Astrocyte (in vitro differentiated cells and primary cell): Measurements from ENCODE around the gene ASIC3. TPM values are rescaled to one million over a fixed set of nuclear protein-coding genes. Genes with fewer than 3 reads are reported as not detected.
A peak's percentile ranks its signal among the peaks of the same experiment; 100 is the strongest.

ENCODE experiments used
- DNase-seq: peaks from one replicate; pipeline ENCODE4 v3.0.0-alpha.2; 2010; ENCODE audit warnings: low read depth
- FAIRE-seq: peaks from 2 replicates; lab custom pipeline; 2011; peaks lifted over from hg19 to GRCh38; lab: Jason Lieb, UNC
- H2AFZ ChIP-seq: 2 replicates; pipeline ENCODE4 v1.6.0; 2012; ENCODE audit warnings: low read depth, low read length, inconsistent platforms
- H3K27ac ChIP-seq: 2 replicates; pipeline ENCODE4 v1.5.1; 2011; ENCODE audit warnings: low read depth, low read length, inconsistent platforms
- H3K27me3 ChIP-seq: 2 replicates; pipeline ENCODE4 v1.6.0; 2011; ENCODE audit warnings: low read length, inconsistent platforms; ENCODE audit not compliant: insufficient read depth
- H3K36me3 ChIP-seq: 2 replicates; pipeline ENCODE4 v1.5.1; 2011; ENCODE audit warnings: low read length, inconsistent platforms; ENCODE audit not compliant: insufficient read depth
- H3K4me1 ChIP-seq: 2 replicates; pipeline ENCODE4 v1.5.1; 2011; ENCODE audit warnings: low read length, inconsistent platforms; ENCODE audit not compliant: insufficient read depth
- H3K4me2 ChIP-seq: 2 replicates; pipeline ENCODE4 v1.6.0; 2012; ENCODE audit warnings: low read length, inconsistent platforms
- H3K4me3 ChIP-seq: 2 replicates; pipeline ENCODE4 v1.5.1; 2011; ENCODE audit warnings: low read depth, mild to moderate bottlenecking, low read length, inconsistent platforms; ENCODE audit not compliant: insufficient read depth
- H3K79me2 ChIP-seq: 2 replicates; pipeline ENCODE4 v1.6.0; 2012; ENCODE audit warnings: mild to moderate bottlenecking, low read length, inconsistent platforms; ENCODE audit not compliant: insufficient read depth
- H3K9ac ChIP-seq: 2 replicates; pipeline ENCODE4 v1.6.0; 2012; ENCODE audit warnings: mild to moderate bottlenecking, low read length, inconsistent platforms
- H3K9me3 ChIP-seq: 2 replicates; pipeline ENCODE4 v1.5.1; 2012; ENCODE audit warnings: low read depth, mild to moderate bottlenecking, low read length, inconsistent platforms; ENCODE audit not compliant: insufficient read depth
- H4K20me1 ChIP-seq: 2 replicates; pipeline ENCODE4 v1.6.0; 2012; ENCODE audit warnings: low read length, inconsistent platforms; ENCODE audit not compliant: insufficient read depth
- H3K27ac Mint-ChIP-seq: one replicate; pipeline ENCODE4 v1.8.0; 2021; ENCODE audit warnings: mild to moderate bottlenecking, mixed read lengths; ENCODE audit not compliant: unreplicated experiment
- H3K27me3 Mint-ChIP-seq: one replicate; pipeline ENCODE4 v1.8.0; 2021; ENCODE audit warnings: low read depth, mixed read lengths; ENCODE audit not compliant: unreplicated experiment
- H3K36me3 Mint-ChIP-seq: one replicate; pipeline ENCODE4 v1.8.0; 2021; ENCODE audit warnings: low read depth, mixed read lengths; ENCODE audit not compliant: unreplicated experiment
- H3K4me1 Mint-ChIP-seq: one replicate; pipeline ENCODE4 v1.8.0; 2021; ENCODE audit warnings: low read depth, mixed read lengths; ENCODE audit not compliant: unreplicated experiment
- H3K4me3 Mint-ChIP-seq: one replicate; pipeline ENCODE4 v1.8.0; 2021; ENCODE audit warnings: mild to moderate bottlenecking, moderate library complexity, mixed read lengths; ENCODE audit not compliant: unreplicated experiment
- H3K9me3 Mint-ChIP-seq: one replicate; pipeline ENCODE4 v1.8.0; 2021; ENCODE audit warnings: mild to moderate bottlenecking, mixed read lengths; ENCODE audit not compliant: unreplicated experiment
- CTCF ChIP-seq: IDR thresholded peaks from 2 replicates; pipeline ENCODE4 v1.5.1; 2011; ENCODE audit warnings: low read depth, mild to moderate bottlenecking, inconsistent platforms, low read length, moderate library complexity; ENCODE audit not compliant: insufficient read depth
- EZH2 ChIP-seq: IDR thresholded peaks from 2 replicates; pipeline ENCODE4 v1.6.1; 2012; ENCODE audit warnings: mild to moderate bottlenecking, low read length, inconsistent platforms; ENCODE audit not compliant: insufficient read depth
- total RNA-seq: library from RNA; stranded (reverse); gene quantifications from 2 replicates; pipeline ENCODE4 v1.2.1, GENCODE V29; 2021

Gene ASIC3
- total RNA-seq, 1 donor from 2014 or later, result 3.9 TPM

DNA sequence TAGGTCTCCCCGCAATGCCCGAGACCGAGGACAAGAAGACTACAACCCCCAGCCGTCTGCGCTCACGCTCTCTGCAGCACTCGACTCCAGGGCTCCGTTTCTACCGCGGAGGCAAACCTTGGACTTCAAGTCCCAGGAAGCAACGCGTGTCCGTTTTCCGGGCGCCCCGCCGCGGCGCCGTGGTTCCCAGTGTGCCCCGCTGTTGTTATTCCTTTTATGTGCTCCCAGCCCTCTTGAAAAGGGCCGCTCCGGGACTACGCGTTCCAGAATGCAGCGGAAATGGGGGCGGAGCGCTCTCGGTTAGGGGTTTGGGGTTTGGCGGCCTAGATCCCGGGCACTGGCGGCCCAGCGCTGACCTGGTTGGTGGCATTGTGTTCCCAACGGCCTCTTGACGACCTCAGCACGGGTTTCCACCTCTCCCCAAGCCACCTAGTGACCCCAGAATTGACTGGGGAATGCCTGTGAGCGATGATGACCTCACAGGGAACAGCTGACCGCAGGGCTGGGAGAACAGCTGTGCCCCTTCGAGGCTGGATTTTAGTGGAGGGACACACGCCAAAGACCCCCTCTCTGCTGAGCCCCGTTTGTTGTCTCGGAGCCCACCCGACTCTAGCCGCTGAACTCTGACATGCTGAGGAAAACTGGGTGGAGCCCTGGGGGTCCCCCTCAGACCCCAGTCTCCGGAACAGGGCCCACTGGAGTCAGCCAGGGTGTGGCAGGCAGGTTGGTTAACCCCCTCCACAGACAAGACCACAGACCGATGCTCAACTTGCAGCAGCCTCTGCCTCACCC lies 9.9 kb downstream of the ASIC3 start:
- Histone ChIP-seq H3K4me3 (peak overlapping the region; percentile 80), H3K79me2 (peaks cover 33% of the 10 kb centered on the region)

GRCh38 chr7:151058781-151059366 lies 10.5 kb downstream of the ASIC3 start:
- H3K9me3 Mint-ChIP-seq, result peaks cover 1% of the 10 kb centered on the region
- H4K20me1 ChIP-seq, result peaks cover 43% of the 10 kb centered on the region
- no peaks in the 10 kb centered on the region for H3K36me3 ChIP-seq
- TF ChIP-seq EZH2 (no peak), CTCF (no peak)
- peak overlapping the region; percentile 91 for H3K4me2 ChIP-seq
- FAIRE-seq (no peak), DNase-seq (no peak)
- peak overlapping the region; percentile 80 for H3K4me3 ChIP-seq
- H3K27me3 ChIP-seq, result no peaks in the 10 kb centered on the region
- H3K27ac Mint-ChIP-seq, result peak overlapping the region; percentile 97
- H3K4me3 Mint-ChIP-seq, result peak overlapping the region; percentile 94
- H3K79me2 ChIP-seq, result peaks cover 38% of the 10 kb centered on the region
- peaks cover 54% of the 10 kb centered on the region for H3K4me1 ChIP-seq
- H3K4me1 Mint-ChIP-seq, result peaks cover 31% of the 10 kb centered on the region
- peak overlapping the region; percentile 81 for H3K9ac ChIP-seq
- peaks cover 4% of the 10 kb centered on the region for H3K27me3 Mint-ChIP-seq
- peak overlapping the region; percentile 93 for H3K27ac ChIP-seq
- H3K9me3 ChIP-seq, result no peaks in the 10 kb centered on the region
- H2AFZ ChIP-seq, result peak overlapping the region; percentile 65
- H3K36me3 Mint-ChIP-seq, result peaks cover 11% of the 10 kb centered on the region

More for the DNA sequence above, 9.9 kb downstream of the ASIC3 start:
- H3K36me3 Mint-ChIP-seq, result peaks cover 11% of the 10 kb centered on the region
- no peaks in the 10 kb centered on the region for H3K9me3 ChIP-seq
- no peaks in the 10 kb centered on the region for H3K27me3 ChIP-seq
- no peak for FAIRE-seq
- H3K9ac ChIP-seq, result peak overlapping the region; percentile 81
- peak overlapping the region; percentile 91 for H3K4me2 ChIP-seq
- no peaks in the 10 kb centered on the region for H3K36me3 ChIP-seq
- peaks cover 4% of the 10 kb centered on the region for H3K27me3 Mint-ChIP-seq
- TF ChIP-seq CTCF (no peak), EZH2 (no peak)
- peaks cover 30% of the 10 kb centered on the region for H3K4me1 Mint-ChIP-seq
- H3K27ac ChIP-seq, result peak overlapping the region; percentile 93
- peaks cover 1% of the 10 kb centered on the region for H3K9me3 Mint-ChIP-seq
- peak overlapping the region; percentile 70 for H2AFZ ChIP-seq
- peaks cover 36% of the 10 kb centered on the region for H4K20me1 ChIP-seq
- H3K4me1 ChIP-seq, result peaks cover 47% of the 10 kb centered on the region
- peak overlapping the region; percentile 97 for H3K27ac Mint-ChIP-seq
- H3K4me3 Mint-ChIP-seq, result peak overlapping the region; percentile 94
- peak; percentile 99 for DNase-seq
